GM23248 (cell line): ENCODE results near the gene DNAAF3.

Experiments
- EZH2 ChIP-seq: fragments of 200-600 bp; sonication (generic); IDR thresholded peaks from 2 replicates; pipeline ENCODE4 v1.6.1; 2018; ENCODE audit warnings: antibody characterized with exemption, mild to moderate bottlenecking; ENCODE audit not compliant: insufficient read depth, poor library complexity, severe bottlenecking
- EZH2phosphoT487 ChIP-seq: fragments of 200-600 bp; sonication (generic); IDR thresholded peaks from 2 replicates; pipeline ENCODE4 v1.6.1; 2018; ENCODE audit warnings: antibody characterized with exemption, moderate library complexity, mild to moderate bottlenecking, low read depth; ENCODE audit not compliant: insufficient read depth

DNA sequence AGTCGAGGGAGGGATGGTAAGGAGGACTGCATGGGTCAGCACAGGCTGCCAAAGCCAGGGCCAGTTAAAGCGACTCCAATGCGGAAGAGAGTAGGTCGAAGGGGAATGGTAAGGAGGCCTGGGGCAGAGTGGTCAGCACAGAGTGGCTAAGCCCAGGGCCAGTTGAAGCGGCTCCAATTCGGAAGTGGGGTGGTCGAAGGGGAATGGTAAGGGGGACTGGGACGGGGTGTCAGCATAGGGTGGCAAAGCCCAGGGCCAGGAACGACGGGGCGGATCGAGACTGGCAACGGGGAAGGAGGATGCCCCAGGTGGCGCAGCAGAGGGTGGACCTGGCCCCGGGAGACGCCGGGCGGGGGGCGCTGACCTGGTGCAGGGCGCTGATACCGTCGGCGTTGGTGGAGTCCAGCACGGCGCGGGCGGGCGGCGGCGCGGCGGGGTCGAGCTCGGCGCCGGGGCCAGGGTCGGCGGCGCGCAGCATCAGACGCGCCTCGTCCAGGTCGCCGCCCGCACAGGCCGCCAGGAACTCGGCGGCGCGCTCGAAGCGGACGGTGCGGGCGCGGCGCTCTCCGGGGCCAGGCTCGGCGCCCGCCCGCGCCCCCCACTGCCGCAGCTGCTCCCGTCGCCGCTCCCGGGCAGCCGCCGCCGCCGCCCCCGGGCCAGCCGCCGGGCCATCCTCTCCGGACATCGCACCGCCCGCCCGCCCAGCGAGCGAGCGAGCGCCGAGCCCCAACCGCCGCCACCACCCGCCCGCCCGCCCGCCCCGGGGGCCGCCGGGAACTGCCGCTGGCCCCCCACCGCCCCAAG is 49.4 kb downstream of the DNAAF3 start, which contains the start of gene PPP1R12C:
- no peak for TF ChIP-seq EZH2
- no peak for TF ChIP-seq EZH2phosphoT487
